ENCODE results near the gene PDHB.
A peak's percentile ranks its signal among the peaks of the same experiment; 100 is the strongest.
"Not testable (repeated sequence)": the region's sequence is repeated elsewhere in the genome, so short reads cannot be mapped to it uniquely, and the experiment has no call there.

PDHB gene

DNA sequence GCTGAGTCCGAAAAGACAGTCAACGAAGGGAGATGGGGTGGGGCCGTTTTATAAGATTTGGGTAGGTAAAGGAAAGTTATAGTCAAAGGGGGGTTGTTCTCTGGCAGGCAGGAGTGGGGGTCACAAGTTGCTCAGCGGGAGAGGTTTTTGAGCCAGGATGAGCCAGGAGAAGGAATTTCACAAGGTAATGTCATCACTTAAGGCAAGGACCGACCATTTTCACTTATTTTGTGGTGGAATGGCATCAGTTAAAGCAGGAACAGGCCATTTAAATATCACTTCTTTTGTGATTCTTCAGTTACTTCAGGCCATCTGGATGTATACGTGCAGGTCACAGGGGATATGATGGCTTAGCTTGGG is 7.3 kb upstream of the PDHB start:
- DNase-seq (ENCODE audit: extremely low read depth in 1 of 2, low read depth in 1 of 2) = not testable (repeated sequence)

DNA sequence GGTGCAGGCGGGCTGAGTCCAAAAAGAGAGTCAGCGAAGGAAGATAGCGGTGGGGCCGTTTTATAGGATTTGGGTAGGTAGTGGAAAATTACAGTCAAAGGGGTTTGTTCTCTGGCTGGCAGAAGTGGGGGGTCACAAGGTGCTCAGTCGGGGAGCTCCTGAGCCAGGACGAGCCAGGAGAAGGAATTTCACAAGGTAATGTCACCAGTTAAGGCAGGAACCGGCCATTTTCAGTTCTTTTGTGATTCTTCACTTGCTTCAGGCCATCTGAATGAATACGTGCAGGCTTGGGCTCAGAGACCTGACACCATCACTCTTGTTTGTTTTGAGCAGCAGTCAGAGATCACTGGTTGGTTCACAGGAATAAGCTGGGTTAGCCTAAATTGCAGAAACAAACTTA is 3.6 kb upstream of the PDHB start:
- DNase-seq (ENCODE audit: extremely low read depth in 1 of 2, low read depth in 1 of 2) = not testable (repeated sequence)

DNA sequence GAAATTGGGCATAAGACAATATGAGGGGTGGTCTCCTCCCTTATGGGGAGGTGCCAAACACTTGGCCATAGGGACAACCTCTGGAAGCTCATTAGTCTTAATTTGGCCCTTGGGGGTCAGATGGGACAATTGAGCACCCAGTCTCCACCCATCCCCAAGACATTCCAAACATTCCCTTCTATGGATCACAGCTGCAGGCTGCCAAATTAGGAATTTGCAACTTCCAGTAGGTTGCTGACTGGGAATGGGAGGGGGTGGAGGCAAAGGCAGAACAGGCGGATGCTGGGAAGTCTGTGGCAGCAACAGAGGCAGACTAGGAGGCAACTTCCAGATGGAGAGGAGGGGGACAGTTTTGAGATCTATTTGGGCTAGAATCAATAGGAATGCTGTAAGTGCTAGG is 1.4 kb upstream of the PDHB start:
- no peak for DNase-seq (ENCODE audit: extremely low read depth in 1 of 2, low read depth in 1 of 2)

DNA sequence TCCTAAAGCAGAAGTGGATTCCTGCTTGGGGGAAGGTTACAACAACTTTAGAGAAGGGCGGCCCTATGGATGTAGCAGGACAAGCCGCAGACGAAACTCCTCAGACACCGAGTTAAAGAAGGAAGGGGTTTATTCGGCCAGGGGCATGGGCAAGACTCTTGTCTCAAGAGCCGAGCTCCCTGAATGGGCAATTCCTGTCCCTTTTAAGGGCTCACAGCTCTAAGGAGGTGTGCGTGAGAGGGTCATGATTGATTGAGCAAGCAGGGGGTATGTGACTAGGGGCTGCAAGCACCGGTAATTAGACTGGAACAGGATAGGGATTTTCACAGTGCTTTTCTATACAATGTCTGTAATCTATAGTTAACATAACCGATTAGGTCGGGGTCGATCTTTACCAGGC is 879 bp upstream of the PDHB start:
- no peak for DNase-seq (ENCODE audit: extremely low read depth in 1 of 2, low read depth in 1 of 2)

- no peak for DNase-seq (ENCODE audit: extremely low read depth in 1 of 2, low read depth in 1 of 2)
These were observed 504 bp upstream of the PDHB start for GRCh38 chr3:58434168-58434504.

GRCh38 chr3:58432905-58433304 is 727 bp downstream of the PDHB start:
- no peak for DNase-seq (ENCODE audit: extremely low read depth in 1 of 2, low read depth in 1 of 2)

DNA sequence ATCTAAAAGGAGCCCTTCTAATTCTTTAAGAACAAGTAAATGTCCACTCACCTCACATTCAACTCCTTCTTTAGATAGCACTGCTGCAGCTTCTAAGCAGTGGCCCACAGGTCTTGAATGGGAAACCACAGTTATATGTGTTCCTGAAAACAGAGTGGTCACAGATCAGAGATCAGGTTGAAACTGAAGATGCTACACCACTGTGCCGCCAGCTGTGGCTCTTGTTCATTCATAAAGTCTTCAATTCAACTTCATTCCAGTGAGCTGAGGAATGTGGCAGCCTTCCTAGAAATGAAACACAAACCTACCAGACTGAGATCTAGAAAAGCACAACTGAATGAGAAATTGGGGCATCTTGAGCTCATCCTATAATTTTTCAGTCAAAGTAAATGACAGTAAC is 4.0 kb downstream of the PDHB start:
- DNase-seq (ENCODE audit: extremely low read depth in 1 of 2, low read depth in 1 of 2) = no peak

DNA sequence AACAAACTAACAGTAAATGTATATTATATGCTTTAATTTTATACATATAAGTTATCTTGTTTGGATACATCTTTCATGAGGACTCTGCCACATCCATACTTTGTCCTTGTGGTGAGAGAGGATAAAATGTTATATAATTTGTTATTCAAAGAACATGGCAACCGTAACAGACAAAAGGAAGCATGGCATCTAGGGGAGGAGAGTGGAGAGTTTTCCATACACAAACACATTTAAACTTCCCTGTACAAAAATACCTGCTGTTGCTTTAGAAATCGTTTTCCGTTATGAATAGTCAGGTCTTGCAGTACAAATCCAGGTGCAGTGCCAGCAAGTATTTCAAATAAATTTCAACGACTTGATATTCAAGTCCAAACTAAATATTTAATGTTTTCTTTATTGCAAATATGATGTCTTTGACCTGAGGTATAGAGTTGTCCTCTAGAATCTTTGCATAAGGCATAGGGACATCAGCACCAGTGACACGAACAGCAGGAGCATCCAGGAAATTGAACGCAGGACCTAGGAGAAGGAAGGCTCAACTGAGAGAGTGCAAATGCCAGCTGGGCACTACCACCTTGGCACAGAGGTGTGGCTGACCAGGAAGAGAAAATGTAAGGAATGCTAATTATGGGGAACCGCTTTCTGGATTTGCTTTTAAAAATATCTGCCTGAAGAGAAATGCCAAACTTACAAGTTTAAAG is 5.8 kb downstream of the PDHB start:
- no peak for DNase-seq (ENCODE audit: extremely low read depth in 1 of 2, low read depth in 1 of 2)

DNA sequence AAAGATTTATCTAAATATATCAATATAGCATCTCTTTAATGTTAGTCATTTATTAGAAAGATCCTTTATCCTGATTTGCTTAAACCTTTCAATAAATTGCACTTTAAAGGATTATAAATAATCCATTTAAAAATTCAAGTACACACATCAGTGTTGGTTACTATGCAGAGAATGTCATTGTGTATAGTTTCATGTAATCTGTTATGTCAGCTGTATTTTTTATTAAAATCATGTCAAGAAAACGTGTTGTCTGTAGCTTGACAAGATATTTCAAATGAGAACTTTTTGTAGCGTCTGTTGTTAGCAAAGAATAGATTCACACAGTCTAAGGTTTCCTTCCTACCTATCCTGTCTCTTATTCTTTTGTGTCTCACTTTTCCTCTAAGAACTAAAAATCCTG is 7.8 kb downstream of the PDHB start:
- DNase-seq (ENCODE audit: extremely low read depth in 1 of 2, low read depth in 1 of 2) = no peak

DNA sequence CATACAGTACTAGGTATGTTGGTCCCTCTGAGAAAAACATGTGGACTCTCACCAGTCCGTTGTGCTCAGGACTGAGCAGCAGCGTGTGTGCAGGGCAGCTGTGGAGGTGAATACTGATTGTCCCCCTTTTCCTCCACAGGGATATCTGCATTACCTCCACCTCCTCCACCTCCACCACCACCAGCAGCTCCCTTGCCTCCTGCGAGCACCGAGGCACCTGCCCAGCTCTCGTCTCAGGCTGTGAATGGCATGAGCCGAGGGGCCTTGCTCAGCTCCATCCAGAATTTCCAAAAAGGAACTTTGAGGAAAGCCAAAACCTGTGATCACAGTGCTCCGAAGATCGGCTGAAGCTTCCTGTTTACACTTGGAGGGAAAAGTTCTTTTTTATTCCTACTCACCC is 9.0 kb downstream of the PDHB start:
- no peak for DNase-seq (ENCODE audit: extremely low read depth in 1 of 2, low read depth in 1 of 2)

DNA sequence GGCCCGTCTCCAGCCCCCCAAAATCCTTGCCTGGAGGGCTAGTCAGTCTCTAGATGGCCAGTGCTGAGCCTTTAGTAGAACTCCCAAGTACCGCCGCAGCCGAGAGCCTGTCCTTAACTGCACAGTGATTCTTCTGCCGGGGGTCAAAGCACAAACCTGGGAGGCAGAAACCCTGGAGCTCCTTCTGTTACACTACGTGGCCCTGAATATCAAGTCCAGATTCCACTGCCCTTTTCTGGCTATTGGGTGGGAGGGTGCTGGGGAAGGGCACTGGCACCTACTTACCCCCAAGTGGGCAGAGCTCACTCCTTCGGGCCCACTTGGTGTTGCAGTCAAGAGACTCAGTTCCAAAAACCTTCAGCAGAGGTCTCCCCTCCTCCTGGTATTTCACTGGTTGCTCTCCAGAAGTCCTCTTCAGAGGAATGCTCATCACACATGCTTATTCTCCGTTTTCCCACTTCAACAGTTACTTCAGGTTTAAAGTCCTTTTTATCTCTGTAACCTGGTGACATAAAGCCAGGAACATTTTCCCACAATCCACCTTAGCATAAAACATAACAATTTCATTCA is 10.8 kb downstream of the PDHB start:
- DNase-seq (ENCODE audit: extremely low read depth in 1 of 2, low read depth in 1 of 2) = no peak

GRCh38 chr3:58421004-58421403 is 12.6 kb downstream of the PDHB start:
- DNase-seq (ENCODE audit: extremely low read depth in 1 of 2, low read depth in 1 of 2) = no peak

DNA sequence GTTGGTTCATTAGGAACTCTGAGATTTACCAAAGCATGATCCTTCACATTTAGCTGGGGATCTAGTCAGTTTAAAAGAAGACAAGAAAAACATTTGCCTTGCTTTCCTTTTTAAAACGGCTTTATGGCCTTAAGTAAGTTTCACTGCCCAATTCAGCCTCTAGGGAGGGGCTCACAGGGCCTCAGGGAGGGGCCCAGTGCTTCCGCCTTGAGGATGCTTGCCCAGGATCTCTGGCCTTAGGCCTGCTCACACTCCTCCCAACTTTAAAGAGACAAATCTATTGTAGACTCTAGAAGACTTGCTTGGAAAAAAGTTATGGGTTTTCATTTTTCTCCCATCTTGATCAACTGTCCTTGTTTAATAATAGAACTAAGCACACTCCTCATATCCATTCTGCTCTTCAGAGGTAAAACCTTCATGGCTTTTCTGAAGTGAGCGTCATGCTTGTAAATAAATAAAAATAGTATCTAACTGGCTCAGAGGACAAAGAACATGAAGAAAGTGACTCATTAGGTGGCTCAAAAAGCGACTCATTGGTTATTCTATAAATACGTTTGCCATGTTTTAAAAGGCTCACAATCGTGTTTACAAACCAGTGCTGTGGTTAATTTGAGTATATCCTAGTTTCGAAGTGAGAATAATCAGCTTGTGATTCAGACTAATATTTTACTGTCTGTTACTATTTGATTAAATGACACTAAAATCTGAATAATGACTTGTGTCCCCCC is 13.7 kb downstream of the PDHB start:
- no peak for DNase-seq (ENCODE audit: extremely low read depth in 1 of 2, low read depth in 1 of 2)

DNA sequence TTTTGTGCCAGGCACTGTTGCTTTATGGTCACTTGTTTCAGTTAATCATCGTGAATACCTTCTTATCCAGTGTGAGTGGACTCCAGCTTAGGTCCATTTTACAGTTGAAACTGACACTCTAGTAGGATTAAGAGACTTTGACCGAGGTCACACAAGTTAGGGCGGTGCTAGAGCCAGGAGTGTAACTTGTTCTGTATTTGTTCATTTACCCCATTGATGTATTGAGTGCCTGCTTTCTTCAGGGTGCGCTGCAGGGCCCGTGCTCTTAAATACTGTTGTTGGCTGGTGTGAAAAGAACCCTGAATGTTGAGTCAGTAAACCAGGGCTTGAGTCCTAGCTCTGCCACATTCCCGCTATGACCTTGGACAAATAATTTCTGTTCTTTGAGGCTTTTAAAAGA is 15.4 kb downstream of the PDHB start:
- DNase-seq (ENCODE audit: extremely low read depth in 1 of 2, low read depth in 1 of 2) = no peak

DNA sequence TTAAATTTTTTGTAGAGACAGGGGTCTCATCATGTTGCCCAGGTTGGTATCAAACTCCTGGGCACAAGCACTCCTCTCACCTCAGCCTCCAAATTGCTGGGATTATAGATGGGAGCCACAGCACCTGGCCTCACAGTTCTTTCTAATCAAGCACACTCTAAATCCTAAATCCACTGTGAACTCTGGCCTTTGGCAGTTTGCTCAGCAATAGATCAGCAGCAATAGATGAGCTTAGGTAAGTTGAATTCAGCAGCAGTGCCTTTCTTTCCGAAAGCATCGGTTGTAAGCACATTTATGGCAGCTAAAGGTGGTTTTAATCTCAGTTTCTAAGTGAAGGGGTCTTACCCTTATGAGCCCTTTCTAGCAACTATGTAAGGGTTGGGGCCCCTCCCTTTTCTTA is 16.6 kb downstream of the PDHB start:
- no peak for DNase-seq (ENCODE audit: extremely low read depth in 1 of 2, low read depth in 1 of 2)

GRCh38 chr3:58416191-58416590 is 17.4 kb downstream of the PDHB start:
- no peak for DNase-seq (ENCODE audit: extremely low read depth in 1 of 2, low read depth in 1 of 2)

GRCh38 chr3:58414538-58415197 is 19.0 kb downstream of the PDHB start:
- DNase-seq (ENCODE audit: extremely low read depth in 1 of 2, low read depth in 1 of 2) = peak in 1 of 2 donors; percentile 7

DNA sequence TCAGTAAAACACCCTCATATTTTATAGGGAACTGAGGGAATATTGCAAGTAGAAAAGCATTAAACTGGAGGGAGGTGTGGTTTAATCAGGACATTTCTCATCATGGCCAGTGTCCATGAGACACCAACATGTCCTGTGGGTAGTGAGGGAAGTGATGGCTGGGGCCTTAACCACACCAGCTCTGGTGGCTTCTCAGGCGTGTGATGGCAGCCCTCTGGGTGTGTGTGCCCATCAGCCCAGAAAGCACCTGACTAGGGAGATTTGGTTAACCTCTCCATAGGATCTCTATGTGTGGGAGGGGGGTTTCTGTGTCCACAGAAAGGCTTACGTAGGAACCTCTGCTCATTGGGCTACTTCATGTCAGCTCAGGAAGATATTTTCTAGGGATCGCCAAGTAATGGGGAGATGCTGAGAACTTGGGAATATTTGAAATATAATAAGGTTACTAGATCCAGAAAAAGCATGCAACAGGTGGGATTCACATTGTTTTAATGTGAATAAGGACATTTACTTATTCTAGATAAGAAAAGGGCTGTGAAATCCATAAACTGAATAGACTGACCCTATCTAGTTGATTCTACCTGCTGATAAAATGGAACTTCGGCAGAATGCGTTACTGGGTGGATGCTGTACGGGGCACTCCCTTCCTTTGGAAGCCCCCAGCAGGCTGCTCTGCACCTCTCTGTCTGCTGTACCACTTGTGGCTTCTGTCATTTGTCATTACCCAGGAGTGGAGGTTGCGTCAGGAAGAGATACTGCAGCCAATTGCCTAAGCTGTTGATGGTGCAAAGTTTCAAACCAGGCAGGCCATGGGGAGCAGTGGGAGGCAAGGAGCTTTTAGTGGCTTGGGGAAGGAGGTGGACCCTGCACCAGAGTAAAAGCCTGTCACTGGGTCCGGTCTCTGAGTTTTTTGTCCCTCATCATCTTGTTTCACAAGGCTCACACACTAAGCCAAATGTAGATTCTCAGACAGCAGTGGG is 21.5 kb downstream of the PDHB start:
- no peak for DNase-seq (ENCODE audit: extremely low read depth in 1 of 2, low read depth in 1 of 2)

GRCh38 chr3:58411036-58411435 is 22.6 kb downstream of the PDHB start:
- DNase-seq (ENCODE audit: extremely low read depth in 1 of 2, low read depth in 1 of 2) = no peak

GRCh38 chr3:58409663-58410062 is 24.0 kb downstream of the PDHB start:
- DNase-seq (ENCODE audit: extremely low read depth in 1 of 2, low read depth in 1 of 2) = no peak

- DNase-seq (ENCODE audit: extremely low read depth in 1 of 2, low read depth in 1 of 2) = no peak
These were observed 24.7 kb downstream of the PDHB start for GRCh38 chr3:58408906-58409305.
